ENCODE results near the gene DNAJC12.
A peak's percentile ranks its signal among the peaks of the same experiment; 100 is the strongest.

DNAJC12 gene

DNA sequence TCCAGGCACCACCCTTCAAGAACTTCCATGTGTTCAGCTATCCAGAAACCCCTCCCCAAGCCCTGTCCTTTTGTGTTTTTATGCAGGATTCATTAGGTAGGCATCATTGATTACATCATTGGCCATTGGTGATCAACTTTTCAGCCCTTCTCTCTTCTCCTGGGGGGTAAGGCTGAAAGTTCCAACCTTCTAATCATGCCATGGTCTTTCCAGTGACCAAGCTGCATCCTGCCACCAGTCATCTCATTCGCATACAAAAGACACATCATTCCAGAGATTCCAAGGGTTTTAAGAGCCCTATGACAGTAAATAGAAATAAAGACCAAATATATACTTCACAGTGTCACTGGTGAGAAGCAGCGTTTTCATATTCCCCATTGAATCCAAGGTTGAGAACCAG lies 48.2 kb downstream of the DNAJC12 start:
- POLR2A ChIA-PET: no interaction called here
- CTCF ChIA-PET: interaction anchor here (0.7 to 4.4 kb wide), 13 partner anchors 11 to 512 kb away, joined by 3 to 89 read pairs (median 10); no protein-coding TSS in a partner anchor
- DNase-seq (ENCODE audit: extremely low spot score): no peak
- TF ChIP-seq, protein P1, sequence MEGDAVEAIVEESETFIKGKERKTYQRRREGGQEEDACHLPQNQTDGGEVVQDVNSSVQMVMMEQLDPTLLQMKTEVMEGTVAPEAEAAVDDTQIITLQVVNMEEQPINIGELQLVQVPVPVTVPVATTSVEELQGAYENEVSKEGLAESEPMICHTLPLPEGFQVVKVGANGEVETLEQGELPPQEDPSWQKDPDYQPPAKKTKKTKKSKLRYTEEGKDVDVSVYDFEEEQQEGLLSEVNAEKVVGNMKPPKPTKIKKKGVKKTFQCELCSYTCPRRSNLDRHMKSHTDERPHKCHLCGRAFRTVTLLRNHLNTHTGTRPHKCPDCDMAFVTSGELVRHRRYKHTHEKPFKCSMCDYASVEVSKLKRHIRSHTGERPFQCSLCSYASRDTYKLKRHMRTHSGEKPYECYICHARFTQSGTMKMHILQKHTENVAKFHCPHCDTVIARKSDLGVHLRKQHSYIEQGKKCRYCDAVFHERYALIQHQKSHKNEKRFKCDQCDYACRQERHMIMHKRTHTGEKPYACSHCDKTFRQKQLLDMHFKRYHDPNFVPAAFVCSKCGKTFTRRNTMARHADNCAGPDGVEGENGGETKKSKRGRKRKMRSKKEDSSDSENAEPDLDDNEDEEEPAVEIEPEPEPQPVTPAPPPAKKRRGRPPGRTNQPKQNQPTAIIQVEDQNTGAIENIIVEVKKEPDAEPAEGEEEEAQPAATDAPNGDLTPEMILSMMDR (IDR thresholded peaks at IDR 0.05; ENCODE audit: control extremely low read depth, extremely low read depth, low read depth, missing control alignments): no peak

DNA sequence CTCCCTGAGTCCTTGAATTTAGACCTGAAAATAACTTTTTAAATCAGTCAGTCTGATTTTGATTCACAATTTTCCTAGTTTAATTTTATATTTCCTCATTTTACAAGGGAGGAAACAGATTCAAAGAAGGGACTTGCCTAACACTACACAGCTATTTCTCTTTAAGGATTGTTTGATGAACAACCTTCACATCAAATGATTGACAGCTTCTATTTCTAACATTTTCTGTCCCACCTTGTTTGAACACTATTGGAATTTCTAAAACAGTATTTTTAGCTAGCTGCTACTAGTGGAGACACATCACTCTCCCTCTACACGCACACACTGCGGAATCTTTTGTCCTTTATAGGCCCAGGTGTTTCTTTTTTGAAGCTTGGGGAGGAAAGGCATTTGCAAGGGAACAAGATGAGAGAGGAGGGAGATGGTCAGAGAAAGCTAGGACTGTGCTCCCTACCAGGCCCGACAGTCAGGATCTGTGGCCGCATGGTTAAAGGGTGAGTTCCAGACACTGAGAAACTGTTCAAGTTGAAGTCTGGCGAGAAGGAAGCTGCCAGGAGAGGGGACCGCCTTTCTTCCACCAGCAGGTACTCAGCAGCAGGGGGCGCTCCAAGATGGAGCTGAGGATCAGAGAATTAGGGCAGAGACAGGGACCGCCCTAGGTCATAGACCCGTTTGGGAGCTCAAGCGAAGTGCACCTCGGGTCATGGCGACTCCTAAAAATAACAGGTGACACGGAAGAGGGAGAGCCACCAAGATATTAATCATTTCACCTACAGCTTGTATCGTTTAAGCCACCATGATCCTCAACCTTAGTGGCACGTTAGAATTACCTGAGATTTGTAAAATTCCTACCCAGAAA lies 49.7 kb downstream of the DNAJC12 start:
- TF ChIP-seq, protein P1 (IDR thresholded peaks at IDR 0.05; ENCODE audit: control extremely low read depth, extremely low read depth, low read depth, missing control alignments): peak; percentile 84
- ChIA-PET POLR2A (interaction anchor here (0.6 kb wide), 2 partner anchors 23 to 560 kb away, joined by 4 to 6 read pairs; no protein-coding TSS in a partner anchor), CTCF (interaction anchor here (0.7 to 4.4 kb wide), 64 partner anchors 8 to 1112 kb away, joined by 3 to 89 read pairs (median 4); partner anchors contain the start of genes CTNNA3 and SIRT1)
- peak; percentile 77 for DNase-seq (ENCODE audit: extremely low spot score)

DNA sequence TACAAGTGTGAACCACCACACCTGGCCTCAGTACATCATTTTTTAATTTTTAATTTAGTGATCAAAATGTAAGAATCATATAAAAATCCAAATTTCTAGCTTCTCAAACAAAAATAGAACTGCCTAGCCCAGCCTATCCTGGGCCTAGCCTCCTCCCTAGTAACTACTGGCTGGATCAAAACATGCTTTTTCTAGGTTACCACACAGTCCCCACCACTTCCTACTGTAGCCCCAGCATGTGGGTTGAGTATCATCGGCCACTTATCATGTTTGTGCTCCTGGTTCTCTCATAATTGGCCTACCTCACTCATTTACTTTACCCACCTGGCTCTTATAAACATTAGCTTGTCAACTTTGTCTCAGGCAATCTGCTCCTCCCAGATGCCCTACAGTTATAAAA lies 52.9 kb downstream of the DNAJC12 start:
- TF ChIP-seq, protein P1 (IDR thresholded peaks at IDR 0.05; ENCODE audit: control extremely low read depth, extremely low read depth, low read depth, missing control alignments): no peak
- CTCF ChIA-PET: interaction anchor here (0.6 to 2.5 kb wide), 8 partner anchors 8 to 231 kb away, joined by 3 to 13 read pairs (median 4); no protein-coding TSS in a partner anchor
- no peak for DNase-seq (ENCODE audit: extremely low spot score)
- POLR2A ChIA-PET: interaction anchor here (0.5 kb wide), 1 partner anchor 1697 kb away, joined by 8 read pairs; no protein-coding TSS in a partner anchor

DNA sequence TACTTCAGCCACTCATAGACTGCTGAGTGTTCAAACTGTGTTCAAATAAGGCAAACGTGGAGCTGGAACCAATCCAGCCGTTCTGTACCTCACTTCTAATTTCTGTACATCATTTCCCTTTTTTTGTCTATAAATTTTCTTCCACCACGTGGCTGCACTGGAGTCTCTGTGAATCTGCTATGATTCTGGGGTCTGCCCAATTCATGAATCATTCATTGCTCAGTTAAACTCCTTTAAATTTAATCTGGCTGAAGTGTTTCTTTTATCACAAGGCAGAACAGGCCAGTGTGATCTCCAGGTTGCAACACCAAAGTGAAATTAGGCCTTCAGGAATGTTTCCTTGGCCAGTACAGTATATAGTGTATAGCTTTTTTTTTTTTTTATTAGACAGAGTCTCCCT lies 53.5 kb downstream of the DNAJC12 start:
- TF ChIP-seq, protein P1 (IDR thresholded peaks at IDR 0.05; ENCODE audit: control extremely low read depth, extremely low read depth, low read depth, missing control alignments): no peak
- POLR2A ChIA-PET: no interaction called here
- DNase-seq (ENCODE audit: extremely low spot score): no peak
- CTCF ChIA-PET: interaction anchor here (0.7 to 2.5 kb wide), 5 partner anchors 11 to 119 kb away, joined by 3 to 13 read pairs (median 4); no protein-coding TSS in a partner anchor

DNA sequence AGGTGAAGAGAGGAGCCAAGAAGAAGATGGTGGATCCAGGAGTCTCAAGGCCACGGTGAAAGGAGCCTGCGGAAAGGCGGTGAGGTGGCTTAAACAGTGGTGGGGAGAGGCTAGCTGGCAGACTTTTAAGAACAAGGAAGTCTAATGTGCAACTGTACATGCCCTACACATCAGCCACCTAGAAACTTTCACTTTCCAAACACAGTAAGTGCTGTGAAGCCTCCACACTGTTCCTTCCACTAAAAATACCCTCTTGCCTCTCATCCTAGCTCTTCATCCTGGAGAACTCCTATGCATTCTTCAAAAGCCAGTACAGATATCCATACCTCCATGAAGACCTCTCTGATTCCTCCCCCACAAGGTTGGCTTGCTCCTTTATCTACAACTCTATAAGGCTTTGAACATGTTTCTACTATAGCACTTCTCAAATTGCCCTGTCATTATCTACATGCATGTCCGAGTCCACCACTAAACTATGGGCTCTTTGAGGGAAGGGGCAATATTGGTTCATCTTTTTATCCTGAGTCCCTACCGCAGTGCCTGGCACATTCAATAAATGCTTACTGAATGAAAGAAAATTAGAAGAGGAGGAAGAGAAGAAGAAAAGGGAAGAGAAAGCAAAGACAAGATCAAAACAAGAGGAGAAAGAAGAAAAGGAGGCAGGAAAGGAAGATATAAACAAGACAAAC lies 54.2 kb downstream of the DNAJC12 start:
- TF ChIP-seq, protein P1 (IDR thresholded peaks at IDR 0.05; ENCODE audit: control extremely low read depth, extremely low read depth, low read depth, missing control alignments): no peak
- DNase-seq (ENCODE audit: extremely low spot score): no peak
- ChIA-PET POLR2A (no interaction called here), CTCF (interaction anchor here (0.7 to 2.3 kb wide), 4 partner anchors 11 to 118 kb away, joined by 3 to 13 read pairs (median 3); no protein-coding TSS in a partner anchor)

DNA sequence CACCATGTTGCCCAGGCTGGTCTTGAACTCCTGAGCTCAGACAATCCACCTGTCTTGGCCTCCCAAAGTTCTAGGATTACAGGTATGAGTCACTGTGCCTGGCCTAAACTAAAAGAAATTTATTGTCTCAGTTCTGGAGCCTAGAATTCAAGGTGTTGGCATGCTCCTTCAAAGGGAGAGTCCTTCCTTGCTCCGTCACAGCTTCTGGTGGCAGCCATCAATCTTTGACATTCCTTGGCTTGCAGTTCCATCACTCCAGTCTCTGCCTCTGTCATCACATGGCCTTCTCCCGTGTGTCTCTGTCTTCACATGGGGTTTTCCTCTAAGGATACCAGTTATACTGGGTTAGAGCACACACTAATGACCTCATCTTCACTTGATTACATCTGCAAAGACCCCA lies 55.5 kb downstream of the DNAJC12 start:
- ChIA-PET POLR2A (interaction anchor here (0.6 kb wide), 1 partner anchor 9 kb away, joined by 5 read pairs; no protein-coding TSS in a partner anchor), CTCF (interaction anchor here (1.5 to 6.9 kb wide), 4 partner anchors 9 to 116 kb away, joined by 7 to 208 read pairs (median 58); partner anchors contain the start of gene CTNNA3)
- TF ChIP-seq, protein P1 (IDR thresholded peaks at IDR 0.05; ENCODE audit: control extremely low read depth, extremely low read depth, low read depth, missing control alignments): no peak
- DNase-seq (ENCODE audit: extremely low spot score): no peak
